ENCODE results near the gene CENPF.

- TF ChIP-seq CTCF (conservative IDR thresholded peaks at IDR 0.05) (no peak), EZH2 (IDR thresholded peaks at IDR 0.05; ENCODE audit: low read depth) (no peak)
Measured at GRCh38 chr1:214677945-214678344, 75.0 kb downstream of the CENPF start.

Data from PC-9 (cell line).